ENCODE results near the gene SOX18. TPM values are rescaled to one million over a fixed set of nuclear protein-coding genes. Genes with fewer than 3 reads are reported as not detected.

SOX18 gene
- total RNA-seq, 1 donor from 2014 or later: not detected

- H3K4me1 Mint-ChIP-seq: peaks cover 17% of the 10 kb centered on the region
- no peak for DNase-seq (ENCODE audit: low spot score)
- Histone ChIP-seq H3K27ac (no peak overlapping the region), H3K4me2 (no peak overlapping the region), H3F3A (ENCODE audit: low read depth) (peaks cover 19% of the 10 kb centered on the region), H3K4me3 (no peak overlapping the region), H3K79me2 (ENCODE audit: low read depth) (no peaks in the 10 kb centered on the region), H2AFZ (replicated peaks) (no peak overlapping the region), H3K4me1 (peaks cover 9% of the 10 kb centered on the region), H4K20me1 (ENCODE audit: low read depth) (peaks cover 18% of the 10 kb centered on the region), H3K36me3 (no peaks in the 10 kb centered on the region), H3K9ac (no peak overlapping the region), H3K27me3 (peaks cover 79% of the 10 kb centered on the region), H3K9me3 (ENCODE audit: low read depth) (no peaks in the 10 kb centered on the region)
- H3K27me3 Mint-ChIP-seq (ENCODE audit: insufficient read depth, low read depth): peaks cover 42% of the 10 kb centered on the region
- H3K4me3 Mint-ChIP-seq: peak overlapping the region; percentile 65
- no peak for TF ChIP-seq CTCF (IDR thresholded peaks at IDR 0.05)
- no peak for TF ChIP-seq EZH2 (IDR thresholded peaks at IDR 0.05)
- no peak for TF ChIP-seq EZH2phosphoT487 (IDR thresholded peaks at IDR 0.05)
- H3K27ac Mint-ChIP-seq: no peak overlapping the region
- peaks cover 2% of the 10 kb centered on the region for H3K9me3 Mint-ChIP-seq
- no peaks in the 10 kb centered on the region for H3K36me3 Mint-ChIP-seq
Measured at GRCh38 chr20:64050261-64051032, 1.0 kb upstream of the SOX18 start.

GRCh38 chr20:64049878-64050260 lies 430 bp upstream of the SOX18 start:
- Mint-ChIP-seq H3K4me3 (no peak overlapping the region), H3K4me1 (peaks cover 13% of the 10 kb centered on the region), H3K36me3 (no peaks in the 10 kb centered on the region), H3K27me3 (ENCODE audit: insufficient read depth, low read depth) (peaks cover 46% of the 10 kb centered on the region), H3K27ac (no peak overlapping the region), H3K9me3 (no peaks in the 10 kb centered on the region)
- no peaks in the 10 kb centered on the region for H3K36me3 ChIP-seq
- peaks cover 12% of the 10 kb centered on the region for H3K4me1 ChIP-seq
- peaks cover 18% of the 10 kb centered on the region for H4K20me1 ChIP-seq (ENCODE audit: low read depth)
- no peaks in the 10 kb centered on the region for H3K79me2 ChIP-seq (ENCODE audit: low read depth)
- no peaks in the 10 kb centered on the region for H3K9me3 ChIP-seq (ENCODE audit: low read depth)
- DNase-seq (ENCODE audit: low spot score): no peak
- peak overlapping the region; percentile 67 for H3K4me2 ChIP-seq
- H3K27ac ChIP-seq: no peak overlapping the region
- no peak overlapping the region for H3K9ac ChIP-seq
- peak; percentile 51 for TF ChIP-seq EZH2 (IDR thresholded peaks at IDR 0.05)
- TF ChIP-seq CTCF (IDR thresholded peaks at IDR 0.05): no peak
- peak; percentile 40 for TF ChIP-seq EZH2phosphoT487 (IDR thresholded peaks at IDR 0.05)
- no peak overlapping the region for H2AFZ ChIP-seq (replicated peaks)
- peaks cover 19% of the 10 kb centered on the region for H3F3A ChIP-seq (ENCODE audit: low read depth)
- H3K27me3 ChIP-seq: peaks cover 84% of the 10 kb centered on the region
- H3K4me3 ChIP-seq: peak overlapping the region; percentile 13

GRCh38 chr20:64048402-64049044 lies 916 bp downstream of the SOX18 start:
- Histone ChIP-seq H3K9ac (no peak overlapping the region), H3K79me2 (ENCODE audit: low read depth) (no peaks in the 10 kb centered on the region), H4K20me1 (ENCODE audit: low read depth) (peaks cover 18% of the 10 kb centered on the region), H3K27ac (no peak overlapping the region), H3K4me1 (peaks cover 8% of the 10 kb centered on the region), H3K27me3 (peaks cover 98% of the 10 kb centered on the region), H3K4me3 (peak overlapping the region; percentile 35), H3K36me3 (no peaks in the 10 kb centered on the region), H3K9me3 (ENCODE audit: low read depth) (no peaks in the 10 kb centered on the region), H3F3A (ENCODE audit: low read depth) (peaks cover 27% of the 10 kb centered on the region), H3K4me2 (peak overlapping the region; percentile 67), H2AFZ (replicated peaks) (peak overlapping the region; percentile 63)
- peak; percentile 70 for DNase-seq (ENCODE audit: low spot score)
- H3K4me1 Mint-ChIP-seq: peaks cover 4% of the 10 kb centered on the region
- H3K27me3 Mint-ChIP-seq (ENCODE audit: insufficient read depth, low read depth): peaks cover 59% of the 10 kb centered on the region
- no peaks in the 10 kb centered on the region for H3K9me3 Mint-ChIP-seq
- H3K4me3 Mint-ChIP-seq: no peak overlapping the region
- H3K27ac Mint-ChIP-seq: no peak overlapping the region
- H3K36me3 Mint-ChIP-seq: no peaks in the 10 kb centered on the region
- TF ChIP-seq CTCF (IDR thresholded peaks at IDR 0.05) (no peak), EZH2 (IDR thresholded peaks at IDR 0.05) (peak; percentile 95), EZH2phosphoT487 (IDR thresholded peaks at IDR 0.05) (peak; percentile 92)
